GM19035 (cell line): ENCODE results near the gene CHSY1.

Experiments used
- ATAC-seq: cut with Tn5 transposase; IDR thresholded peaks from one replicate; pipeline ENCODE4 v1.9.1; 2021; ENCODE audit not compliant: unreplicated experiment

The CHSY1 gene

GRCh38 chr15:101173233-101174119, 78.4 kb downstream of the CHSY1 start:
- ATAC-seq = no peak

GRCh38 chr15:101172501-101173071, 79.3 kb downstream of the CHSY1 start:
- no peak for ATAC-seq

GRCh38 chr15:101171954-101172353, 79.9 kb downstream of the CHSY1 start:
- no peak for ATAC-seq

- ATAC-seq = no peak
Observed at GRCh38 chr15:101170568-101171350, 81.1 kb downstream of the CHSY1 start.

GRCh38 chr15:101169495-101170071, 82.3 kb downstream of the CHSY1 start:
- no peak for ATAC-seq

- no peak for ATAC-seq
Observed at GRCh38 chr15:101168898-101169494, 82.9 kb downstream of the CHSY1 start.

- ATAC-seq = no peak
Observed at GRCh38 chr15:101168463-101168824, 83.4 kb downstream of the CHSY1 start.

GRCh38 chr15:101167753-101168462, 83.9 kb downstream of the CHSY1 start:
- ATAC-seq = no peak

- no peak for ATAC-seq
Observed at GRCh38 chr15:101167411-101167752, 84.5 kb downstream of the CHSY1 start.

GRCh38 chr15:101165905-101166471, 85.9 kb downstream of the CHSY1 start:
- no peak for ATAC-seq

- ATAC-seq = no peak
Observed at GRCh38 chr15:101162701-101163483, 89.0 kb downstream of the CHSY1 start.

- no peak for ATAC-seq
Observed at GRCh38 chr15:101161656-101162055, 90.2 kb downstream of the CHSY1 start.

GRCh38 chr15:101159936-101160815, 91.7 kb downstream of the CHSY1 start:
- ATAC-seq = no peak

GRCh38 chr15:101159096-101159935, 92.5 kb downstream of the CHSY1 start:
- ATAC-seq = no peak

GRCh38 chr15:101158166-101159095, 93.4 kb downstream of the CHSY1 start:
- ATAC-seq = no peak

GRCh38 chr15:101157721-101158120, 94.1 kb downstream of the CHSY1 start:
- ATAC-seq = no peak
